Limb (tissue), 2 donors: ENCODE results near the gene SEC22A.

Source experiments
- DNase-seq, 2 donors: peaks; one replicate each; pipeline ENCODE4 v3.0.0-alpha.2; 2016; ENCODE audit errors: extremely low spot score in 2 of 2

The SEC22A gene

GRCh38 chr3:123201557-123202427, at the start of gene SEC22A:
Gene SEC22A, plus strand, starts transcription at chr3:123201943. Its CDS starts 7,275 bp downstream, at chr3:123209218.
- peak; percentile 94 to 96 for DNase-seq

DNA sequence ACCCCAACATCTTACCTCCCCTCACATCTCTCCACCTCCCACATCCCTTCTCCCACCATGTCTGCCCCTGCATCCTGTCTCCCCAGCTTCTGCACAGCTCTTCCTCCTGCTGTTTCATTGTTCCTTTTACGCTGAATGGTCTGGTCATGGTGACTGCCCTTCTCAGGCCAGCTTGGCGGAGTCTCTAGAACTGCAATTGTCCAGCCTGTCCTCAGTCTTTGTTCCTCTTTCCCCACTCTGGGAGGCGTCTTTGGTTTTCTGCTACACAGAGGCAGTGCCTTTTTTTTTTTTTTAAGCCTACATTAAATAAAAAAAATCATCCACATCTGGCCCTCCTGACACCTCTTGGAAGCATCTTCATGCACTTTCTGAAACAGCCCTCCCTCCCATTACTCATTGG, 49.1 kb upstream of the SEC22A start:
- peak in 1 of 2 donors; percentile 11 for DNase-seq

- DNase-seq: peak in 1 of 2 donors; percentile 24
These were observed 48.4 kb upstream of the SEC22A start for GRCh38 chr3:123153125-123154019.

- DNase-seq: peak in 1 of 2 donors; percentile 24
These were observed 47.4 kb upstream of the SEC22A start for GRCh38 chr3:123154020-123154985.

DNA sequence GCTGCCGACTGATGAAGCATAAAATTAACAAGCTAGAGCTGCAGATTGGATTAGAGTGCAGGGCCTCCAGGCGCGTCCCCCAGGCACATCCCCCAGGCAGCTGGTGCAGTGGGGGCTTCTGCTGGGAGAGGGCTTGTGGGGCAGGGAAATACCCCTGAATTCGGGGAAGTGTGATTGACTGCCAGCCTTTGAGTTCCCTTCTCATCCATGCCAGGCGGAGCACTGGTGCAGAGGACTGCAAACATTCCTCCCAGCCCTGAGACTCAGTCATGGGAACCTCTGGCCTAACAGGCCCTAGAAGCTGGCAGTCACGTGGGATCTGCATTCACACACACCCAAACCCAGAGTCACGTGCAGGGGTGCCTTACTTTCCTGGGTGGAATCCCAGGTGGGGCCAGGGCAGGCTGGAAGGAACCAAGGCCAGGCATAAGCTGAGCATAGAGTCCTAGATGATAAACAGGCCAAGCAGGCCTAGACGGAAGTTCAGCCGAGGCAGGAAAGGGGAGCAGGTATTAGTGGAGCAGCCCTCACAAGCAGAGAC, 46.2 kb upstream of the SEC22A start:
- DNase-seq: no peak

GRCh38 chr3:123156276-123156995, 45.3 kb upstream of the SEC22A start:
- DNase-seq: no peak

DNA sequence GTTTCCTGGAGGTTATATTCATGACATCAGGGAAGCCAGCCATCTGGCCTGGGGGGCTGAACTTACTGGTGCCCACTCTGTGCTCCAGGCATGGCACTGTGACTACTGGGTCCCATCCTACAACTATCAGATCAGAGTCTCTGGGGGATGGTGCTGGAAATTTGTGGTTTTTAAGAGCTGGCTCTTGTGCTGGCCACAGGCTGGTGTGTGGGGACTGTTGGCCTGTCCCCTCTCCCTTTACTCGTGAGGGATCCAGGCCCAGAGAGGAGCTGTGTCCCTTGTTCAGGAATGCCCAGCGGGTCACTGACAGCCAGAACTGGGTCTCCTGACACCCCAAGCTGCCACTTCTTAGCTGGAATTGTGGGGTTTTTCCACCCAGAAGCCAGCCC, 44.5 kb upstream of the SEC22A start:
- DNase-seq: no peak

DNA sequence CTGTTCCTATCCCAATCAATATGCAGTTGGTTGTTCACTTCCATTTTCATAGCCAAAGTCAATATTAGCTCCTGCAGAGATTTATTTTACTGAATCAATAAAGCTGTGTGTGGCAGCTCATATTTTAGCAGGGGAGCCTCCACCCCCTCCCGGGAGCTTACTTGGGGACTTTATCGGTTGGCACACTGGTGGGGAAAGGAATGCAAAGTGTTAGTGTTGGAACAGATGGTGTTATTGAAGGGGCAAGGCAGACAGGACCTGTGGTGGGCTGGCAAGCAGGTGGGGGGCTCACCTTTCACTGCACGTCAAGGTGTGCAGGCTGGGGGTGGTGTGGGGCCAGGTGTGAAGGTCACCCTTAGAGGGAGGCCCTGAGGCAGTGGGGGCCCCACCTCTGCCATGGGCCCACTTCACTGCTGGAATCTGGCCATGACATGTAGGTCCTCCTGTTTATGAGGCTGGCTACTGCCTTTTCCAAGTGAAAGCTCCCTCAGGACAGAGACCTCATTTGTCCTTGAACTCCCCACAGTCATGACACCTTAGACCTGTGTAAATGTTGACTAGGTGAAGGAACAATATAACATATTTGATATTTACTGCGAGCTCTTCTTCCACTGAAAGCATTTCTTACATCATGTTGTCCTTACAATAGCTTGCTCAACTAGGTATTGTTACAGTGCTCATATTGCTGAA, 44.0 kb upstream of the SEC22A start:
- no peak for DNase-seq

DNA sequence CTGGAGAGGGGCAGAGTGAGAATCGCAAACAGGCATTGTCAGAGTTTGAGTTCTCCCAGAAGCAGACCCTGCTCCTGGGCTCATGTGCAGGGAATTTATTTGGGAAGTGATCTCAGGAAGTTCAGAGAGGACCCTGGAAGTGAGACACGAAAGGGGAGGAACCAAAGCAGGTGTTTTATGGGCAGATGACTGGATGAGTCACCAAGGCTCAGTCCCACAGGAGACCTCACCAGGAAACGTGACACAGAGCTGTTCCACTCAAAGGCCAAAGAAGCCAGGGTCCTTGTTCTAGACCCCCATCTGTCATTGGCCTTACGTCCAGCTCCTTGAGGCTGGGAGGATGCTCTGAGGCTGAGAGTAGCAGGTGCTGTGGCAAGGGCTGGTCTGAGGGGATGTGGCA, 43.4 kb upstream of the SEC22A start:
- DNase-seq: no peak

- DNase-seq: no peak
These were observed 42.8 kb upstream of the SEC22A start for GRCh38 chr3:123158899-123159390.

GRCh38 chr3:123159926-123160635, 41.7 kb upstream of the SEC22A start:
- DNase-seq: no peak

GRCh38 chr3:123161167-123161566, 40.6 kb upstream of the SEC22A start:
- no peak for DNase-seq

DNA sequence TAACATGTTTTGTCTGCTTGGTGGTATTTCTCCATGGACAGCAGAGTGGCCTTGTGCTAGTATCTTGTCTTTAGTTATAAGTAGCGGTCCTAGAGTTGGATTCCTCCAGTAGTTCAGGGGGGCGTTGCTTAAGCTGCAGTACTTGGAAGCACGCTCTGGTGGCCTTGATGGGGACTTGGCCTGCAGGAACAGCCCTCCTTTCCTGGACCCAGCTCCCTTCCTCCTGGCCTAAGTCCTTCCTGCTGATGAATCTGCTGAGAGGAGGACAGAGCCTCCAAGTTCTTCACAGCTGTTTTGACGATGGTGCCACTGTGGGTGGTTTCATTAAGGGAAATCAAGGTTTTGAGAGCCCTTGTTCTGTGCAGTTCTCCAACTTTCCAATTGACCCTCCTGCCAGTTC, 38.6 kb upstream of the SEC22A start:
- no peak for DNase-seq

- no peak for DNase-seq
These were observed 36.6 kb upstream of the SEC22A start for GRCh38 chr3:123165163-123165562.

DNA sequence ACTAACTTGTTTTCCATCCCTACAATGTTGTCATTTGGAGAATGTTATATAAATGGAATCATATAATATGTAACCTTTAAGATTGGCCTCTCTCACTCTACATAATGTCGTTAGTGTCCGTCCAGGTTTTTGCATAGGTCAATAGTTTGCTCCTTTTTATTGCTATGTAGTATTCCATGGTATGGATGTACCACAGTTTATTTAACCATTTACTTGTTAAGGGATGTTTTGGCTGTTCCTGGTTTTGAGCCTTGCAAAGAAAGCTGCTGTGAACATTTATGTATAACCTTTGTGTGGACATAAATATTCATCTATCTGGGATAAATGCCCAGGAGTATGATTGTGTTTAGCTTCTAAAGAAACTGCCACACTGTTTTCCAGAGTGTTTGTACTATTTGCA, 34.1 kb upstream of the SEC22A start:
- DNase-seq: no peak

DNA sequence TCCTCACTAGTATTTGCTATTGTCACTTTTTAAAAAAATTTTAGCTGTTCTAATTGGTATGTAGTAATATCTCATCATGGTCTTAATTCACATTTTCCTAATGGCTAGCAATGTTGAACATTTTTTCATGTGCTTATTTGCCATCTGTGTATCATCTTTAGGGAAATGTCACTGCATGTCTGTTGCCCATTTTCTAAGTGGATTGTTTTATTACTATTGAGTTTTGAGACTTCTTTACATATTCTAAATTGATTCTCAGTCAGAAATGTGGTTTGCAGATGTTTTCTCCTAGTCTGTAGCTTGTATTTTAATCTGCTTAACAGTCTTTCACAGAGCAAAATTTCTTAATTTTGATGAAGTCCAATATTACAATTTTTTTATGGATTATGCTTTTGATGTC, 33.6 kb upstream of the SEC22A start:
- no peak for DNase-seq

- DNase-seq: no peak
These were observed 33.1 kb upstream of the SEC22A start for GRCh38 chr3:123168605-123169004.

DNA sequence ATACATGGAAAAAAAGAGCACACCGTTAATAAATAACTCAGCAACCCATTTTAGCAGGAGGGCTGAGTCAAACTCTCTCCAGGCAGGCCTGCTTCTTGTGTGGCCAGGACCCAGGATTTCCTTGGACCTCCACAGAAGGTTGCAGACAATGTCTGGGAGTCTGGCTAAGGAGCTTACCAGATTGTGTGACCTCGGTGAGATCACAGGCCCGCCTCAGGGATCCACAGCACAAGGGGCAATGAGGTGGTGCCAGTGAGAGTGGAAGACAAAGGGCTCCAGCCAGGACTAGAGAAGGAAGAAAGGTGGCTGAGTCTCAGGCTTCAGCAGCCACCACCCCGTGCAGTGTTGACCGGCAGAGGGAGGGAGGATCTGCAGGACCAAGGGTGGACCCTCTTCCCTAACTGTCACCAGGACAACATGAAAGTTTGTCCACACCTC, 32.2 kb upstream of the SEC22A start:
- no peak for DNase-seq

DNA sequence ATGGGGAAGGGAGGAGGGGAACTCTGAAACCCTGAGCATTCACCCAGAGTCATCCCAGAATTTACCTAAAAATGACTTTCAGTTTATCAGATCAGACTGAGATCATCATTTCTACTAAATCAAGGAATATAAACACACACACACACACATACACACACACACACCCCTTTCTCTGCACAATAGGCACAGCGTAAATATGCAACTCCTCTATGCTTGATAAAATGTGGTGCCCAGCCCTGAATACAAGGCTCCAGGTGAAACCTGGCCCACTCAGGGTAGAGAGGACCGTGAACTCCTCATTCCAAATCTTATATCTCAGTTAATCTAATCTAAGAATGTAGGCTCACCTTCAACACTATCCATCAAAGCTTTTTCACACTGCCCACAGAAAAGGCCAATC, 31.8 kb upstream of the SEC22A start:
- no peak for DNase-seq
